ENCODE measurements around the gene ERN1. TPM values are rescaled to one million over a fixed set of nuclear protein-coding genes. Genes with fewer than 3 reads are reported as not detected.

ERN1 gene
- total RNA-seq, 4 donors from 2014 or later = 7.8 to 29.2 (median 12.8) TPM

DNA sequence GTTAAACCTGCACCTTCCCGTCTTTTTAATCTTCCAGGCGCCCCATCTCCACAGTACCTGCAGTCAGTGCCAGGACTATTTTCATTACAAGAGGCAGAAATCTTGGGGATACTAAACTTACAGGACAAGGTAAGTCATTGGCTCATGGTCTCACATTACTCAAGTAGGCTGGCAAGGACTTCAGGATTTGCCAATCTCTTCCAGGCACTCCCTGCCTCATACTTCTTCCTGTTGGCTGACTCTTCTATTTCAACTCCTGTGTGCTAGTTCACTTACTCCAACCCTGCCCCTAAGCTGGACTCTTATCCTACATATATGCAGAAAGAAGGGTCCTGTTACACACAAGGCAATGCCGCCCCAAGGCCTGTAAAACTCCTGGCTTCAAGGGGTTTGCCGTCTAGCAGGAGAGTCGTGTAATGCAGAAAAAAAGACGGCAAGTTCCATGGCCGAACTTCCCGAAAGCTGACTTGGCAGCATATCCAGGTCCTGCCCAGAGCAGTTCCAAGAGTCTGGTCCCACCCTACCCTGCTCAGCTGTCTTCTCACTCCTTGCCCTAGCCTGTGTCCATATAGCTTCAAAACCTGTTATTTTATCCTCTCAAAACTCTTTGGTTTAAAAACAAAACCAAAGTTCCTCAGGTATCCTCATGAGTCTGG is 14.8 kb downstream of the ERN1 start:
- in situ Hi-C loops (cut with MboI; ENCODE audit: low pct_ligation_motif_present in 1 of 4, low pct_unique_long_range_greater_than_20kb in 1 of 4, low sequenced_read_pairs in 3 of 4) (no loop called here), intact Hi-C loops (cut with DNase I; ENCODE audit: low total_unique reads) (no loop called here)
- Histone ChIP-seq H3K27me3 (no peaks in the 10 kb centered on the region), H3K4me1 (peaks cover 10 to 24% (median 16%) of the 10 kb centered on the region in 4 donors), H3K4me3 (no peak overlapping the region), H3K27ac (no peak overlapping the region), H3K36me3 (no peaks in the 10 kb centered on the region), H3K9me3 (no peaks in the 10 kb centered on the region)
- WGBS, 2 donors (ENCODE audit: low coverage in 1 of 2) = 93% methylated on average over 8 of the region's 8 CpGs; no CpG with 5 or more reads in 1 of the 2 donors
- DNase-seq = no peak
- TF ChIP-seq POLR2AphosphoS5 (IDR thresholded peaks at IDR 0.05) (no peak), POLR2A (IDR thresholded peaks at IDR 0.05) (no peak), EP300 (IDR thresholded peaks at IDR 0.05; ENCODE audit: low read depth) (no peak)
- TF ChIP-seq, protein P1, sequence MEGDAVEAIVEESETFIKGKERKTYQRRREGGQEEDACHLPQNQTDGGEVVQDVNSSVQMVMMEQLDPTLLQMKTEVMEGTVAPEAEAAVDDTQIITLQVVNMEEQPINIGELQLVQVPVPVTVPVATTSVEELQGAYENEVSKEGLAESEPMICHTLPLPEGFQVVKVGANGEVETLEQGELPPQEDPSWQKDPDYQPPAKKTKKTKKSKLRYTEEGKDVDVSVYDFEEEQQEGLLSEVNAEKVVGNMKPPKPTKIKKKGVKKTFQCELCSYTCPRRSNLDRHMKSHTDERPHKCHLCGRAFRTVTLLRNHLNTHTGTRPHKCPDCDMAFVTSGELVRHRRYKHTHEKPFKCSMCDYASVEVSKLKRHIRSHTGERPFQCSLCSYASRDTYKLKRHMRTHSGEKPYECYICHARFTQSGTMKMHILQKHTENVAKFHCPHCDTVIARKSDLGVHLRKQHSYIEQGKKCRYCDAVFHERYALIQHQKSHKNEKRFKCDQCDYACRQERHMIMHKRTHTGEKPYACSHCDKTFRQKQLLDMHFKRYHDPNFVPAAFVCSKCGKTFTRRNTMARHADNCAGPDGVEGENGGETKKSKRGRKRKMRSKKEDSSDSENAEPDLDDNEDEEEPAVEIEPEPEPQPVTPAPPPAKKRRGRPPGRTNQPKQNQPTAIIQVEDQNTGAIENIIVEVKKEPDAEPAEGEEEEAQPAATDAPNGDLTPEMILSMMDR (IDR thresholded peaks at IDR 0.05) = no peak

DNA sequence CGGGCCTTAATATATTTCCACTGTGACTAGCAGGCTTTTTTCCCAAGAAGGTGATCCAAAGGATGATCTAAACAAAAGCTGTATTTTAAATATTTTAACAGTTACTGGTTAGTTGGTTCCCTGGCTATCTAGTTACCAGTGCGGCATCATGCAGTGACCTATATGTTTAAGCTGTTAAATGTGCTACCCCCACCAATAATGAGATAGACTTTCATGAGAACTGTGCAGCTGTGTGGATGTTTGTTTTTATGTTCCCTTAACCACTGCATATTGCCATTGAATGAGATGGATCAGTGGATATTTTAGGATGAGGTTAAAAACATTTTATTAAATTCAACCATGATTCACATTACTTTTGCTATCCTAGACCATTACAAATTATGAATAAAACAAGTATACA is 16.9 kb downstream of the ERN1 start:
- in situ Hi-C loops (cut with MboI; ENCODE audit: low pct_ligation_motif_present in 1 of 4, low pct_unique_long_range_greater_than_20kb in 1 of 4, low sequenced_read_pairs in 3 of 4) = no loop called here
- Histone ChIP-seq H3K27ac (no peak overlapping the region), H3K4me1 (peaks cover 3 to 21% (median 7%) of the 10 kb centered on the region in 4 donors), H3K4me3 (no peak overlapping the region), H3K9me3 (no peaks in the 10 kb centered on the region), H3K36me3 (no peaks in the 10 kb centered on the region), H3K27me3 (no peaks in the 10 kb centered on the region)
- intact Hi-C loops (cut with DNase I; ENCODE audit: low total_unique reads) = no loop called here
- WGBS, 2 donors (ENCODE audit: low coverage in 1 of 2) = 96 to 100% methylated on average over 2 of the region's 2 CpGs
- no peak for DNase-seq
- TF ChIP-seq POLR2A (IDR thresholded peaks at IDR 0.05) = no peak
- TF ChIP-seq EP300 (IDR thresholded peaks at IDR 0.05; ENCODE audit: low read depth) = no peak
- no peak for TF ChIP-seq POLR2AphosphoS5 (IDR thresholded peaks at IDR 0.05)
- TF ChIP-seq, protein P1 (IDR thresholded peaks at IDR 0.05) = no peak

DNA sequence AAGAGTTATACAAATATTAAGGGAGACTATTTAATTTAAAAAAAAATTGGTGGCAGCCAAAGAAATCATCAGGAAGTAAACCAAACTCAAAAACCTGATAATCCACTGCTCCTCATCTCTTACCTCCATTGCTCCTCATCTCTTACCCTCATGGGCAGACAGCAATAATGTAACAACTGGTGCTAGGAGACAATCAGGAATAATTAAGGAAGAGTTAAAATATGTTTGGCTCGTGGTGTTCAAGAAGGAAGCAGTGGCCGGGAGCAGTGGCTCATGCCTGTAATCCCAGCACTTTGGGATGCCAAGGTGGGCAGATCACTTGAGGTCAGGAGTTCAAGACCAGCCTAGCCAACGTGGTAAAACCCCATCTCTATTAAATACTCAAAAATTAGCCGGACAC is 18.1 kb downstream of the ERN1 start:
- intact Hi-C loops (cut with DNase I; ENCODE audit: low total_unique reads) (no loop called here), in situ Hi-C loops (cut with MboI; ENCODE audit: low pct_ligation_motif_present in 1 of 4, low pct_unique_long_range_greater_than_20kb in 1 of 4, low sequenced_read_pairs in 3 of 4) (no loop called here)
- TF ChIP-seq, protein P1 (IDR thresholded peaks at IDR 0.05) = no peak
- TF ChIP-seq POLR2AphosphoS5 (IDR thresholded peaks at IDR 0.05) (no peak), POLR2A (IDR thresholded peaks at IDR 0.05) (no peak), EP300 (IDR thresholded peaks at IDR 0.05; ENCODE audit: low read depth) (no peak)
- no peaks in the 10 kb centered on the region for H3K9me3 ChIP-seq
- no peaks in the 10 kb centered on the region for H3K27me3 ChIP-seq
- H3K36me3 ChIP-seq = no peaks in the 10 kb centered on the region
- WGBS, 2 donors (ENCODE audit: low coverage in 1 of 2) = 89 to 97% methylated on average over 4 of the region's 4 CpGs
- no peak overlapping the region for H3K4me3 ChIP-seq
- H3K27ac ChIP-seq = no peak overlapping the region
- peaks cover 6 to 27% (median 13%) of the 10 kb centered on the region in 4 donors for H3K4me1 ChIP-seq
- DNase-seq = no peak

DNA sequence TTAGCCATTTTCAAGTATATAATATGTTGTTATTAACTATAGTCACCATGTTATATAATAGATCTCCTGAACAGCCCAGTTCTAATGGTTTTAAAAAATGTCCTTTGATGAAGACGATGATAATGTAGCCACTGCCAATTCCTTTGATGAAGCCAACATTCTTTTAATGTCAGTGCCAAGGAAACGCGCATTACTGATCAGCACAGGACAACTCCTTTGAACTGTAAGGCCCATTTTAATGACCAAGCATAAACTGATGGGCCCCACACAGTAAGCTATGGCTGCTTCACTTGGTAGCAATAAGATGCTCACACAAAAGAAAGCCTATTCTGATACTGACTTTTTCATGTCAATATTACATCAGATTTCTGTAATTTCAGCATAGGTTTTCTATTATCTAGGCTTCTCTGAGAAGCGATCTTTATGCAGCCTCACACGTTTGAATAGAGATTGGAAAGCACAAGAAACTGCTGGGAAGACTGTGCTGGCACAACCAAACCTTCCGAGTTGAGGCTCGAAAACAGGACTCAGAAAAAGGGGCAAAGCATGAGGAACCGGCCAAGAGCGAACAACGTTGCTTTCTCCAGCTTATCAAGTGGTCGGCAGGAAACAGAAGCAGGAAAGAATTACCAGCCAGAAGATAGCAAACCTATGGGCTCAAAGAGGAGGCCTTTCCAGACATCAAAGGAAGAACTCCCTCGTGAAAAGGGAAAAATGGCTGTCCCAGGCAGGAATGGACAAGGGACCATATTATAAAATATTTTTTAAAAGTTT is 19.4 kb downstream of the ERN1 start:
- H3K4me3 ChIP-seq = no peak overlapping the region
- DNase-seq = no peak
- H3K9me3 ChIP-seq = no peaks in the 10 kb centered on the region
- in situ Hi-C loops (cut with MboI; ENCODE audit: low pct_ligation_motif_present in 1 of 4, low pct_unique_long_range_greater_than_20kb in 1 of 4, low sequenced_read_pairs in 3 of 4) (no loop called here), intact Hi-C loops (cut with DNase I; ENCODE audit: low total_unique reads) (no loop called here)
- TF ChIP-seq POLR2A (IDR thresholded peaks at IDR 0.05) (no peak), EP300 (IDR thresholded peaks at IDR 0.05; ENCODE audit: low read depth) (no peak), POLR2AphosphoS5 (IDR thresholded peaks at IDR 0.05) (no peak)
- TF ChIP-seq, protein P1 (IDR thresholded peaks at IDR 0.05) = no peak
- peaks cover 7 to 36% (median 19%) of the 10 kb centered on the region in 4 donors for H3K4me1 ChIP-seq
- H3K27ac ChIP-seq = no peak overlapping the region
- H3K27me3 ChIP-seq = no peaks in the 10 kb centered on the region
- WGBS, 2 donors (ENCODE audit: low coverage in 1 of 2) = 88 to 92% methylated on average over 8 to 12 of the region's 12 CpGs
- no peaks in the 10 kb centered on the region for H3K36me3 ChIP-seq
